Stimulated activated CD4-positive, alpha-beta T cell treated with anti-CD3 and anti-CD28 coated beads, TNF-alpha, amount 100 ng/mL, for 48 hours (primary cell): Measurements from ENCODE around the gene CBX4.
A peak's percentile ranks its signal among the peaks of the same experiment; 100 is the strongest.

ENCODE experiments used
- DNase-seq, 3 donors: peaks; one replicate each; pipeline ENCODE4 v3.0.0-alpha.2; 2020; ENCODE audit warnings: low read depth in 3 of 3

Gene CBX4

GRCh38 chr17:79811868-79812352 is 27.3 kb downstream of the CBX4 start:
- DNase-seq, result no peak

- DNase-seq, result no peak
These were observed 28.0 kb downstream of the CBX4 start for GRCh38 chr17:79811011-79811867.

GRCh38 chr17:79810130-79811010 is 28.9 kb downstream of the CBX4 start:
- peak in 2 of 3 donors; percentile 58 to 61 for DNase-seq

GRCh38 chr17:79809530-79810129 is 29.6 kb downstream of the CBX4 start:
- no peak for DNase-seq

- no peak for DNase-seq
These were observed 30.3 kb downstream of the CBX4 start for GRCh38 chr17:79808763-79809529.

GRCh38 chr17:79806863-79807720 is 32.1 kb downstream of the CBX4 start:
- DNase-seq, result no peak

GRCh38 chr17:79806446-79806760 is 32.8 kb downstream of the CBX4 start:
- DNase-seq, result no peak

- no peak for DNase-seq
These were observed 34.2 kb downstream of the CBX4 start for GRCh38 chr17:79804856-79805696.

GRCh38 chr17:79803997-79804855 is 35.0 kb downstream of the CBX4 start:
- peak; percentile 52 to 72 (median 69) for DNase-seq

- DNase-seq, result no peak
These were observed 35.7 kb downstream of the CBX4 start for GRCh38 chr17:79803421-79803996.

- DNase-seq, result no peak
These were observed 36.4 kb downstream of the CBX4 start for GRCh38 chr17:79802736-79803420.

GRCh38 chr17:79802039-79802735 is 37.1 kb downstream of the CBX4 start:
- DNase-seq, result no peak

- DNase-seq, result no peak
These were observed 37.8 kb downstream of the CBX4 start for GRCh38 chr17:79801156-79802038.

- no peak for DNase-seq
These were observed 38.7 kb downstream of the CBX4 start for GRCh38 chr17:79800325-79801155.
